ENCODE results near the gene PHLPP1.

DNA sequence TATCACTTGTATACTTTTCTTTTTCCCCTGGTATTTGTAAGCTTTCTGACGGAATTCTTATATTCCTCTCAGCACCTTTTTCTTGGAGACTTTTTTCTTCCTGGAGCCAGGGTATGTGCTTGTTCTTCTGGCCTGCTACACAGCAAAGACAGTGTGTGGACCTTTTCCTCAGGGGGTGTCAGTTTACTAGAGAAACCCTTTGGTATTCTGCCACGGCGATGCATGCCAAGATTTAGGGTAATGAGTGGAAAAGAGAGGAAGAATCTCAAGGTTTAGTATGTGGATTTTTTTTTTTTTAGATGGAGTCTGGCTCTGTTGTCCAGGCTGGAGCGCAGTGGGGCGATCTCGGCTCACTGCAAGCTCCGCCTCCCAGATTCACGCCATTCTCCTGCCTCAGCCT is 152.2 kb downstream of the PHLPP1 start:
- TF ChIP-seq, protein P1, sequence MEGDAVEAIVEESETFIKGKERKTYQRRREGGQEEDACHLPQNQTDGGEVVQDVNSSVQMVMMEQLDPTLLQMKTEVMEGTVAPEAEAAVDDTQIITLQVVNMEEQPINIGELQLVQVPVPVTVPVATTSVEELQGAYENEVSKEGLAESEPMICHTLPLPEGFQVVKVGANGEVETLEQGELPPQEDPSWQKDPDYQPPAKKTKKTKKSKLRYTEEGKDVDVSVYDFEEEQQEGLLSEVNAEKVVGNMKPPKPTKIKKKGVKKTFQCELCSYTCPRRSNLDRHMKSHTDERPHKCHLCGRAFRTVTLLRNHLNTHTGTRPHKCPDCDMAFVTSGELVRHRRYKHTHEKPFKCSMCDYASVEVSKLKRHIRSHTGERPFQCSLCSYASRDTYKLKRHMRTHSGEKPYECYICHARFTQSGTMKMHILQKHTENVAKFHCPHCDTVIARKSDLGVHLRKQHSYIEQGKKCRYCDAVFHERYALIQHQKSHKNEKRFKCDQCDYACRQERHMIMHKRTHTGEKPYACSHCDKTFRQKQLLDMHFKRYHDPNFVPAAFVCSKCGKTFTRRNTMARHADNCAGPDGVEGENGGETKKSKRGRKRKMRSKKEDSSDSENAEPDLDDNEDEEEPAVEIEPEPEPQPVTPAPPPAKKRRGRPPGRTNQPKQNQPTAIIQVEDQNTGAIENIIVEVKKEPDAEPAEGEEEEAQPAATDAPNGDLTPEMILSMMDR (conservative IDR thresholded peaks at IDR 0.05 in 1 of 2, IDR thresholded peaks at IDR 0.05 in 1 of 2; ENCODE audit: low read depth in 1 of 2, low read length in 2 of 2): no peak
- TF ChIP-seq EZH2 (IDR thresholded peaks at IDR 0.05; ENCODE audit: low read length, missing control alignments): no peak
